Natural killer cell treated with Interleukin-12 subunit alpha and Interleukin-12 subunit beta and Interleukin-15 and Interleukin-18, amount 100 ng/mL, for 72 hours (primary cell): ENCODE results near the gene SMG6. TPM values are rescaled to one million over a fixed set of nuclear protein-coding genes. Genes with fewer than 3 reads are reported as not detected.
A peak's percentile ranks its signal among the peaks of the same experiment; 100 is the strongest.
"Not testable (repeated sequence)": the region's sequence is repeated elsewhere in the genome, so short reads cannot be mapped to it uniquely, and the experiment has no call there.

ENCODE experiments used
- ATAC-seq, 2 donors: fragments of 150-1000 bp; cut with Tn5 transposase in 1 of 2; sonication (Bioruptor Pico), chemical (Tn5 transposase) in 1 of 2; 2 replicates each; pipeline ENCODE4 v1.10.0; 2021
- DNase-seq: peaks from one replicate; pipeline ENCODE4 v3.0.0; 2022; ENCODE audit warnings: low spot score
- H3K27ac Mint-ChIP-seq, 2 donors: 1 replicate in 1 of 2; 2 replicates in 1 of 2; pipeline ENCODE4 v1.8.0; 2022; ENCODE audit warnings: mixed read lengths in 2 of 2, mild to moderate bottlenecking in 1 of 2, moderate library complexity in 1 of 2
- H3K27me3 Mint-ChIP-seq, 2 donors: 1 replicate in 1 of 2; 2 replicates in 1 of 2; pipeline ENCODE4 v1.8.0; 2022; ENCODE audit warnings: mixed read lengths in 2 of 2
- H3K36me3 Mint-ChIP-seq: one replicate; pipeline ENCODE4 v1.8.0; 2022; ENCODE audit warnings: mixed read lengths
- H3K4me1 Mint-ChIP-seq, 2 donors: 1 replicate in 1 of 2; 2 replicates in 1 of 2; pipeline ENCODE4 v1.8.0; 2022; ENCODE audit warnings: low read depth in 2 of 2, mixed read lengths in 2 of 2, mild to moderate bottlenecking in 1 of 2
- H3K4me3 Mint-ChIP-seq: one replicate; pipeline ENCODE4 v1.8.0; 2022; ENCODE audit warnings: mixed read lengths
- H3K9me3 Mint-ChIP-seq: 2 replicates; pipeline ENCODE4 v1.8.0; 2022; ENCODE audit warnings: mixed read lengths
- total RNA-seq, 2 donors: library from RNA; stranded (reverse); gene quantifications; one replicate each; pipeline ENCODE4 v1.2.3, GENCODE V29; 2022

Gene SMG6
- total RNA-seq, 2 donors from 2014 or later, result 33.6 to 74.7 TPM

- no peak for DNase-seq
- Mint-ChIP-seq H3K27ac (no peak overlapping the region), H3K27me3 (no peaks in the 10 kb centered on the region), H3K36me3 (peaks cover 24% of the 10 kb centered on the region), H3K9me3 (no peaks in the 10 kb centered on the region), H3K4me1 (no peaks in the 10 kb centered on the region), H3K4me3 (no peak overlapping the region)
- no peak for ATAC-seq
Measured at GRCh38 chr17:2323629-2324314, 20.2 kb upstream of the SMG6 start.

GRCh38 chr17:2321399-2321798, 17.8 kb upstream of the SMG6 start:
- H3K27me3 Mint-ChIP-seq, result no peaks in the 10 kb centered on the region

GRCh38 chr17:2319051-2319450, 15.5 kb upstream of the SMG6 start:
- Mint-ChIP-seq H3K27me3 (no peaks in the 10 kb centered on the region), H3K36me3 (peaks cover 7% of the 10 kb centered on the region), H3K4me1 (no peaks in the 10 kb centered on the region), H3K27ac (no peak overlapping the region), H3K9me3 (no peaks in the 10 kb centered on the region), H3K4me3 (no peak overlapping the region)
- DNase-seq (no peak), ATAC-seq (no peak)

More at GRCh38 chr17:2321399-2321798, 17.8 kb upstream of the SMG6 start:
- Mint-ChIP-seq H3K4me1 (no peaks in the 10 kb centered on the region), H3K36me3 (peaks cover 24% of the 10 kb centered on the region), H3K4me3 (no peak overlapping the region), H3K27ac (no peak overlapping the region), H3K9me3 (no peaks in the 10 kb centered on the region)
- no peak for ATAC-seq
- DNase-seq, result no peak

GRCh38 chr17:2317796-2318195, 14.2 kb upstream of the SMG6 start:
- ATAC-seq (no peak), DNase-seq (no peak)
- Mint-ChIP-seq H3K27ac (no peak overlapping the region), H3K4me3 (no peak overlapping the region), H3K27me3 (no peaks in the 10 kb centered on the region), H3K9me3 (no peaks in the 10 kb centered on the region), H3K36me3 (peaks cover 5% of the 10 kb centered on the region), H3K4me1 (no peaks in the 10 kb centered on the region)

- H3K36me3 Mint-ChIP-seq, H3K9me3 Mint-ChIP-seq, DNase-seq, H3K4me3 Mint-ChIP-seq, H3K27me3 Mint-ChIP-seq, H3K4me1 Mint-ChIP-seq, H3K27ac Mint-ChIP-seq, ATAC-seq: not testable (repeated sequence)
Measured at GRCh38 chr17:2316916-2317205, 13.3 kb upstream of the SMG6 start.

GRCh38 chr17:2312736-2313135, 9.2 kb upstream of the SMG6 start:
- no peak overlapping the region for H3K27ac Mint-ChIP-seq

GRCh38 chr17:2309338-2310154, 6.0 kb upstream of the SMG6 start:
- Mint-ChIP-seq H3K4me3 (no peak overlapping the region), H3K4me1 (peaks cover 19 to 25% of the 10 kb centered on the region in 2 donors), H3K36me3 (peaks cover 12% of the 10 kb centered on the region), H3K27me3 (no peaks in the 10 kb centered on the region), H3K9me3 (no peaks in the 10 kb centered on the region), H3K27ac (peak overlapping the region in 1 of 2 donors; percentile 1)
- DNase-seq, result no peak
- ATAC-seq, result no peak

More at GRCh38 chr17:2312736-2313135, 9.2 kb upstream of the SMG6 start:
- DNase-seq, result no peak
- Mint-ChIP-seq H3K36me3 (no peaks in the 10 kb centered on the region), H3K4me1 (peaks cover 3 to 6% of the 10 kb centered on the region in 2 donors), H3K27me3 (no peaks in the 10 kb centered on the region), H3K9me3 (no peaks in the 10 kb centered on the region), H3K4me3 (no peak overlapping the region)
- no peak for ATAC-seq

GRCh38 chr17:2304931-2305330, 1.3 kb upstream of the SMG6 start:
- DNase-seq (no peak), ATAC-seq (no peak)
- Mint-ChIP-seq H3K27me3 (no peaks in the 10 kb centered on the region), H3K4me1 (peaks cover 40 to 41% of the 10 kb centered on the region in 2 donors), H3K4me3 (peak overlapping the region; percentile 72), H3K36me3 (peaks cover 17% of the 10 kb centered on the region), H3K27ac (peak overlapping the region in 1 of 2 donors; percentile 10), H3K9me3 (no peaks in the 10 kb centered on the region)

- peaks cover 25% of the 10 kb centered on the region for H3K36me3 Mint-ChIP-seq
- peak overlapping the region; percentile 86 for H3K4me3 Mint-ChIP-seq
- H3K27me3 Mint-ChIP-seq, result no peaks in the 10 kb centered on the region
- H3K4me1 Mint-ChIP-seq, result peaks cover 42 to 43% of the 10 kb centered on the region in 2 donors
- DNase-seq (no peak), ATAC-seq (no peak)
- peak overlapping the region; percentile 46 to 78 for H3K27ac Mint-ChIP-seq
- no peaks in the 10 kb centered on the region for H3K9me3 Mint-ChIP-seq
Measured at GRCh38 chr17:2302778-2303203, 794 bp downstream of the SMG6 start.

GRCh38 chr17:2299756-2300155, 3.8 kb downstream of the SMG6 start:
- peaks cover 44 to 47% of the 10 kb centered on the region in 2 donors for H3K4me1 Mint-ChIP-seq
- ATAC-seq (no peak), DNase-seq (no peak)
- H3K36me3 Mint-ChIP-seq, result peaks cover 34% of the 10 kb centered on the region
- H3K27me3 Mint-ChIP-seq, result no peaks in the 10 kb centered on the region
- H3K27ac Mint-ChIP-seq, result peak overlapping the region in 1 of 2 donors; percentile 68
- H3K4me3 Mint-ChIP-seq, result no peak overlapping the region
- no peaks in the 10 kb centered on the region for H3K9me3 Mint-ChIP-seq

- Mint-ChIP-seq H3K4me1 (peaks cover 43 to 51% of the 10 kb centered on the region in 2 donors), H3K4me3 (no peak overlapping the region), H3K27me3 (no peaks in the 10 kb centered on the region), H3K27ac (no peak overlapping the region), H3K36me3 (peaks cover 39% of the 10 kb centered on the region), H3K9me3 (no peaks in the 10 kb centered on the region)
- DNase-seq (no peak), ATAC-seq (no peak)
Measured at GRCh38 chr17:2299136-2299535, 4.4 kb downstream of the SMG6 start.

GRCh38 chr17:2297023-2297422, 6.6 kb downstream of the SMG6 start:
- Mint-ChIP-seq H3K36me3 (peaks cover 48% of the 10 kb centered on the region), H3K9me3 (no peaks in the 10 kb centered on the region), H3K27ac (no peak overlapping the region), H3K27me3 (no peaks in the 10 kb centered on the region), H3K4me3 (no peak overlapping the region), H3K4me1 (peaks cover 38 to 56% of the 10 kb centered on the region in 2 donors)
- no peak for DNase-seq
- ATAC-seq, result no peak

GRCh38 chr17:2295575-2295974, 8.0 kb downstream of the SMG6 start:
- DNase-seq (no peak), ATAC-seq (peak in 1 of 2 donors; percentile 60)
- no peaks in the 10 kb centered on the region for H3K27me3 Mint-ChIP-seq
- H3K27ac Mint-ChIP-seq, result peak overlapping the region in 1 of 2 donors; percentile 11
- peaks cover 27 to 48% of the 10 kb centered on the region in 2 donors for H3K4me1 Mint-ChIP-seq
- H3K36me3 Mint-ChIP-seq, result peaks cover 61% of the 10 kb centered on the region
- H3K4me3 Mint-ChIP-seq, result no peak overlapping the region
- H3K9me3 Mint-ChIP-seq, result no peaks in the 10 kb centered on the region

- peaks cover 57% of the 10 kb centered on the region for H3K36me3 Mint-ChIP-seq
- no peaks in the 10 kb centered on the region for H3K27me3 Mint-ChIP-seq
- H3K27ac Mint-ChIP-seq, result no peak overlapping the region
Measured at GRCh38 chr17:2292100-2292499, 11.5 kb downstream of the SMG6 start.

More at GRCh38 chr17:2292100-2292499, 11.5 kb downstream of the SMG6 start:
- ATAC-seq, result no peak
- Mint-ChIP-seq H3K4me3 (no peak overlapping the region), H3K9me3 (no peaks in the 10 kb centered on the region), H3K4me1 (peaks cover 15 to 25% of the 10 kb centered on the region in 2 donors)
- DNase-seq, result no peak
